ENCODE results near the gene AMBRA1. TPM values are rescaled to one million over a fixed set of nuclear protein-coding genes. Genes with fewer than 3 reads are reported as not detected.

Gene AMBRA1
- polyA plus RNA-seq, 1 of the 3 experiments (the other 2 are of a cell fraction): 10.4 TPM

DNA sequence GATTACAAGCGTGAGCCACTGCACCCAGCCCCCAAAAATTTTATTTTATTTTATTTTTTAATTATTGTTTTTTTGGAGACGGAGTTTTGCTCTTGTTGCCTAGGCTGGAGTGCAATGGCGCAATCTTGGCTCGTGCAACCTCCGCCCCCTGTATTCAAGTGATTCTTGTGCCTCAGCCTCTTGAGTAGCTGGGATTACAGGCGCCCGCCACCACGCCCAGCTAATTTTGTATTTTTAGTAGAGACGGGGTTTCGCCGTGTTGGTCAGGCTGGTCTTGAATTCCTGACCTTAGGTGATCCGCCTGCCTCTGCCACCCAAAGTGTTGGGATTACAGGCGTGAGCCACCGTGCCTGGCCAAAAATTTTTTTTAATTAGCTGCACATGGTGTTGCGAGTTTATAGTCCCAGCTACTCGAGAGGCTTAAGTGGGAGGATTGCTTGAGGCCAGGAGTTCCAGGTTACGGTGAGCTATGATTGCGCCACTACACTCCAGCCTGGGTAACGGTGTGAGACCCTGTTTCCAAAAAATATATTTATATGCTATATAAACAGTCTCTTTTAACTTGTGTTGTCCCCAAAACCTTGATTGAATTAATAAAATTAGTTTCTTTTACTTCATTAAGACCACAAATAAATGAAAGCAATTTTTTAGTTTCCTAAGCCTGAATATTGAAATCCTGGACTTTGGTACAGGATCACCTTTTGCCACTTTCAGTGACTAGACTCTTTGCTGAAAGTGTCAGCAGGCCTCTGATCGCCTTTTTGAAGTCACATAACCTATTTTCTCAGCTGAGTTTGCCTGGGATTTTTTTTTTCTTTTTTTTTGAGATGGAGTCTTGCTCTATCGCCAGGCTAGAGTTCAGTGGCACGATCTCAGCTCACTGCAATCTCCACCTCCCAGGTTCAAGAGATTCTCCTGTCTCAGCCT is 39.7 kb upstream of the AMBRA1 start:
- Histone ChIP-seq H3K4me2 (no peak overlapping the region), H3K9ac (no peak overlapping the region), H3K9me3 (no peaks in the 10 kb centered on the region), H3K27me3 (ENCODE audit: insufficient read depth) (no peaks in the 10 kb centered on the region), H2AFZ (ENCODE audit: low read depth) (no peak overlapping the region), H3K4me3 (ENCODE audit: low read depth in 2 of 2, low read length in 1 of 2) (no peak overlapping the region), H3F3A (replicated peaks; ENCODE audit: insufficient read depth) (peaks cover 7% of the 10 kb centered on the region), H4K20me1 (ENCODE audit: insufficient read depth) (no peaks in the 10 kb centered on the region), H3K36me3 (replicated peaks in 1 of 2; ENCODE audit: control insufficient read depth in 1 of 2, insufficient read depth in 2 of 2, low read length in 1 of 2) (peaks cover 16 to 30% of the 10 kb centered on the region in 2 experiments), H3K27ac (ENCODE audit: low read depth in 2 of 2, low read length in 1 of 2) (no peak overlapping the region), H3K79me2 (ENCODE audit: insufficient read depth) (peaks cover 30% of the 10 kb centered on the region), H3K4me1 (ENCODE audit: control insufficient read depth in 1 of 2, insufficient read depth in 2 of 2, low read depth in 1 of 2, low read length in 1 of 2) (no peaks in the 10 kb centered on the region), H3K9me2 (no peaks in the 10 kb centered on the region)
- ChIA-PET CTCF (interaction anchor here (1.0 to 1.2 kb wide), 2 partner anchors 16 to 245 kb away, joined by 4 to 5 read pairs; no protein-coding TSS in a partner anchor), POLR2A (interaction anchor here (0.6 kb wide), 1 partner anchor 132 kb away, joined by 4 read pairs; no protein-coding TSS in a partner anchor)
- WGBS (ENCODE audit: low lambda C conversion rate): 93% methylated on average over 21 of the region's 22 CpGs
- TF ChIP-seq RCOR1 (IDR thresholded peaks at IDR 0.05; ENCODE audit: low read length): no peak
- TF ChIP-seq, protein P1, sequence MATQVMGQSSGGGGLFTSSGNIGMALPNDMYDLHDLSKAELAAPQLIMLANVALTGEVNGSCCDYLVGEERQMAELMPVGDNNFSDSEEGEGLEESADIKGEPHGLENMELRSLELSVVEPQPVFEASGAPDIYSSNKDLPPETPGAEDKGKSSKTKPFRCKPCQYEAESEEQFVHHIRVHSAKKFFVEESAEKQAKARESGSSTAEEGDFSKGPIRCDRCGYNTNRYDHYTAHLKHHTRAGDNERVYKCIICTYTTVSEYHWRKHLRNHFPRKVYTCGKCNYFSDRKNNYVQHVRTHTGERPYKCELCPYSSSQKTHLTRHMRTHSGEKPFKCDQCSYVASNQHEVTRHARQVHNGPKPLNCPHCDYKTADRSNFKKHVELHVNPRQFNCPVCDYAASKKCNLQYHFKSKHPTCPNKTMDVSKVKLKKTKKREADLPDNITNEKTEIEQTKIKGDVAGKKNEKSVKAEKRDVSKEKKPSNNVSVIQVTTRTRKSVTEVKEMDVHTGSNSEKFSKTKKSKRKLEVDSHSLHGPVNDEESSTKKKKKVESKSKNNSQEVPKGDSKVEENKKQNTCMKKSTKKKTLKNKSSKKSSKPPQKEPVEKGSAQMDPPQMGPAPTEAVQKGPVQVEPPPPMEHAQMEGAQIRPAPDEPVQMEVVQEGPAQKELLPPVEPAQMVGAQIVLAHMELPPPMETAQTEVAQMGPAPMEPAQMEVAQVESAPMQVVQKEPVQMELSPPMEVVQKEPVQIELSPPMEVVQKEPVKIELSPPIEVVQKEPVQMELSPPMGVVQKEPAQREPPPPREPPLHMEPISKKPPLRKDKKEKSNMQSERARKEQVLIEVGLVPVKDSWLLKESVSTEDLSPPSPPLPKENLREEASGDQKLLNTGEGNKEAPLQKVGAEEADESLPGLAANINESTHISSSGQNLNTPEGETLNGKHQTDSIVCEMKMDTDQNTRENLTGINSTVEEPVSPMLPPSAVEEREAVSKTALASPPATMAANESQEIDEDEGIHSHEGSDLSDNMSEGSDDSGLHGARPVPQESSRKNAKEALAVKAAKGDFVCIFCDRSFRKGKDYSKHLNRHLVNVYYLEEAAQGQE (IDR thresholded peaks at IDR 0.05; ENCODE audit: low read depth, low read length): no peak
- TF ChIP-seq SMC3 (IDR thresholded peaks at IDR 0.05; ENCODE audit: low read depth, low read length): no peak
- no peak for TF ChIP-seq MXI1 (IDR thresholded peaks at IDR 0.05; ENCODE audit: low read depth, low read length)
- TF ChIP-seq, protein P2, sequence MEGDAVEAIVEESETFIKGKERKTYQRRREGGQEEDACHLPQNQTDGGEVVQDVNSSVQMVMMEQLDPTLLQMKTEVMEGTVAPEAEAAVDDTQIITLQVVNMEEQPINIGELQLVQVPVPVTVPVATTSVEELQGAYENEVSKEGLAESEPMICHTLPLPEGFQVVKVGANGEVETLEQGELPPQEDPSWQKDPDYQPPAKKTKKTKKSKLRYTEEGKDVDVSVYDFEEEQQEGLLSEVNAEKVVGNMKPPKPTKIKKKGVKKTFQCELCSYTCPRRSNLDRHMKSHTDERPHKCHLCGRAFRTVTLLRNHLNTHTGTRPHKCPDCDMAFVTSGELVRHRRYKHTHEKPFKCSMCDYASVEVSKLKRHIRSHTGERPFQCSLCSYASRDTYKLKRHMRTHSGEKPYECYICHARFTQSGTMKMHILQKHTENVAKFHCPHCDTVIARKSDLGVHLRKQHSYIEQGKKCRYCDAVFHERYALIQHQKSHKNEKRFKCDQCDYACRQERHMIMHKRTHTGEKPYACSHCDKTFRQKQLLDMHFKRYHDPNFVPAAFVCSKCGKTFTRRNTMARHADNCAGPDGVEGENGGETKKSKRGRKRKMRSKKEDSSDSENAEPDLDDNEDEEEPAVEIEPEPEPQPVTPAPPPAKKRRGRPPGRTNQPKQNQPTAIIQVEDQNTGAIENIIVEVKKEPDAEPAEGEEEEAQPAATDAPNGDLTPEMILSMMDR (IDR thresholded peaks at IDR 0.05): no peak
- TF ChIP-seq, protein P3, sequence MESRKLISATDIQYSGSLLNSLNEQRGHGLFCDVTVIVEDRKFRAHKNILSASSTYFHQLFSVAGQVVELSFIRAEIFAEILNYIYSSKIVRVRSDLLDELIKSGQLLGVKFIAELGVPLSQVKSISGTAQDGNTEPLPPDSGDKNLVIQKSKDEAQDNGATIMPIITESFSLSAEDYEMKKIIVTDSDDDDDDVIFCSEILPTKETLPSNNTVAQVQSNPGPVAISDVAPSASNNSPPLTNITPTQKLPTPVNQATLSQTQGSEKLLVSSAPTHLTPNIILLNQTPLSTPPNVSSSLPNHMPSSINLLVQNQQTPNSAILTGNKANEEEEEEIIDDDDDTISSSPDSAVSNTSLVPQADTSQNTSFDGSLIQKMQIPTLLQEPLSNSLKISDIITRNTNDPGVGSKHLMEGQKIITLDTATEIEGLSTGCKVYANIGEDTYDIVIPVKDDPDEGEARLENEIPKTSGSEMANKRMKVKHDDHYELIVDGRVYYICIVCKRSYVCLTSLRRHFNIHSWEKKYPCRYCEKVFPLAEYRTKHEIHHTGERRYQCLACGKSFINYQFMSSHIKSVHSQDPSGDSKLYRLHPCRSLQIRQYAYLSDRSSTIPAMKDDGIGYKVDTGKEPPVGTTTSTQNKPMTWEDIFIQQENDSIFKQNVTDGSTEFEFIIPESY (IDR thresholded peaks at IDR 0.05; ENCODE audit: borderline replicate concordance, low read depth): no peak
- TF ChIP-seq RAD21 (IDR thresholded peaks at IDR 0.05; ENCODE audit: low read length): no peak
- TF ChIP-seq POLR2AphosphoS5 (IDR thresholded peaks at IDR 0.05; ENCODE audit: low read depth, low read length): no peak
- TF ChIP-seq SIN3A (IDR thresholded peaks at IDR 0.05; ENCODE audit: borderline replicate concordance, low read depth, low read length): no peak
- TF ChIP-seq, protein P4, sequence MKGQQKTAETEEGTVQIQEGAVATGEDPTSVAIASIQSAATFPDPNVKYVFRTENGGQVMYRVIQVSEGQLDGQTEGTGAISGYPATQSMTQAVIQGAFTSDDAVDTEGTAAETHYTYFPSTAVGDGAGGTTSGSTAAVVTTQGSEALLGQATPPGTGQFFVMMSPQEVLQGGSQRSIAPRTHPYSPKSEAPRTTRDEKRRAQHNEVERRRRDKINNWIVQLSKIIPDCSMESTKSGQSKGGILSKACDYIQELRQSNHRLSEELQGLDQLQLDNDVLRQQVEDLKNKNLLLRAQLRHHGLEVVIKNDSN (IDR thresholded peaks at IDR 0.05; ENCODE audit: borderline replicate concordance, low read depth): no peak
- no peak for TF ChIP-seq FOSL2 (IDR thresholded peaks at IDR 0.05; ENCODE audit: borderline replicate concordance, low read depth)
- TF ChIP-seq, protein P5, sequence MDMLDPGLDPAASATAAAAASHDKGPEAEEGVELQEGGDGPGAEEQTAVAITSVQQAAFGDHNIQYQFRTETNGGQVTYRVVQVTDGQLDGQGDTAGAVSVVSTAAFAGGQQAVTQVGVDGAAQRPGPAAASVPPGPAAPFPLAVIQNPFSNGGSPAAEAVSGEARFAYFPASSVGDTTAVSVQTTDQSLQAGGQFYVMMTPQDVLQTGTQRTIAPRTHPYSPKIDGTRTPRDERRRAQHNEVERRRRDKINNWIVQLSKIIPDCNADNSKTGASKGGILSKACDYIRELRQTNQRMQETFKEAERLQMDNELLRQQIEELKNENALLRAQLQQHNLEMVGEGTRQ (IDR thresholded peaks at IDR 0.05; ENCODE audit: borderline replicate concordance, low read depth, low read length): no peak
- DNase-seq: no peak
